ENCODE results near the gene HIVEP3. TPM values are rescaled to one million over a fixed set of nuclear protein-coding genes. Genes with fewer than 3 reads are reported as not detected.

HIVEP3 gene
- polyA plus RNA-seq, 1 of the 3 experiments (the other 2 are of a cell fraction), result 6.4 TPM

DNA sequence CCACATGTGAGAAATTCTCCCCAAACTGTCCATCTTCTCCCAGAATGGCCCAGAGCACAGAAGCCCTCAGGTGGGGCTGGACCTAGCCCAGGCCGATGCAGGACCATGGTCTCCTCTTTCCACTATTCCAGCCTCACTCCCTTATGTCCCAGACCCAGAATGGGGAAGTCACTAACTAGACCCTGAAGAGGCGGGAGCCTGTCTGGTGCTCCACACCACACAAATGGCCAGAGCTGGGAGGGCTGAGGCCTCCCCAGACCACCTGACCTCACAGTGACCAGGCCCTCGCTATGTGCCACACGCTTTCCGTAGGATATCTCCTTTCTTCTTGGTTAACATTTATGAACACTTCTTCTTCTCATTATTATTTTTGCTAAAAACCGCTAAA is 379.3 kb downstream of the HIVEP3 start (continued):
- TF ChIP-seq GATA2 (CRISPR knock-in tag; IDR thresholded peaks at IDR 0.05), result no peak

GRCh38 chr1:41538741-41539417 is 379.8 kb downstream of the HIVEP3 start:
- no peaks in the 10 kb centered on the region; the same call in 1 of the 2 replicates for H4K20me1 ChIP-seq (ENCODE audit: insufficient read depth)
- peaks cover 5% of the 10 kb centered on the region for H3F3A ChIP-seq (replicated peaks; ENCODE audit: insufficient read depth)
- ChIA-PET CTCF (interaction anchor here (1.1 to 4.0 kb wide), 4 partner anchors 15 to 102 kb away, joined by 3 to 22 read pairs (median 8); no protein-coding TSS in a partner anchor), POLR2A (no interaction called here)
- TF ChIP-seq FOSL2 (IDR thresholded peaks at IDR 0.05; ENCODE audit: borderline replicate concordance, low read depth), result no peak
- TF ChIP-seq ZBTB33 (IDR thresholded peaks at IDR 0.05; ENCODE audit: borderline replicate concordance, low read depth), result no peak
- TF ChIP-seq SIN3A (IDR thresholded peaks at IDR 0.05; ENCODE audit: borderline replicate concordance, low read depth, low read length), result no peak
- TF ChIP-seq EZH2phosphoT487 (IDR thresholded peaks at IDR 0.05; ENCODE audit: borderline replicate concordance, low read depth), result no peak
- TF ChIP-seq TCF12 (IDR thresholded peaks at IDR 0.05), result no peak
- TF ChIP-seq, protein P1, sequence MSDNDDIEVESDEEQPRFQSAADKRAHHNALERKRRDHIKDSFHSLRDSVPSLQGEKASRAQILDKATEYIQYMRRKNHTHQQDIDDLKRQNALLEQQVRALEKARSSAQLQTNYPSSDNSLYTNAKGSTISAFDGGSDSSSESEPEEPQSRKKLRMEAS (IDR thresholded peaks at IDR 0.05; ENCODE audit: low read depth), result no peak
- TF ChIP-seq, protein P2, sequence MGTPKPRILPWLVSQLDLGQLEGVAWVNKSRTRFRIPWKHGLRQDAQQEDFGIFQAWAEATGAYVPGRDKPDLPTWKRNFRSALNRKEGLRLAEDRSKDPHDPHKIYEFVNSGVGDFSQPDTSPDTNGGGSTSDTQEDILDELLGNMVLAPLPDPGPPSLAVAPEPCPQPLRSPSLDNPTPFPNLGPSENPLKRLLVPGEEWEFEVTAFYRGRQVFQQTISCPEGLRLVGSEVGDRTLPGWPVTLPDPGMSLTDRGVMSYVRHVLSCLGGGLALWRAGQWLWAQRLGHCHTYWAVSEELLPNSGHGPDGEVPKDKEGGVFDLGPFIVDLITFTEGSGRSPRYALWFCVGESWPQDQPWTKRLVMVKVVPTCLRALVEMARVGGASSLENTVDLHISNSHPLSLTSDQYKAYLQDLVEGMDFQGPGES (IDR thresholded peaks at IDR 0.05; ENCODE audit: low read depth, low read length), result no peak
- no peak for TF ChIP-seq RFX5 (IDR thresholded peaks at IDR 0.05; ENCODE audit: low read length)
- no peak for TF ChIP-seq TEAD4 (IDR thresholded peaks at IDR 0.05; ENCODE audit: borderline replicate concordance, insufficient read depth)
- TF ChIP-seq, protein P3, sequence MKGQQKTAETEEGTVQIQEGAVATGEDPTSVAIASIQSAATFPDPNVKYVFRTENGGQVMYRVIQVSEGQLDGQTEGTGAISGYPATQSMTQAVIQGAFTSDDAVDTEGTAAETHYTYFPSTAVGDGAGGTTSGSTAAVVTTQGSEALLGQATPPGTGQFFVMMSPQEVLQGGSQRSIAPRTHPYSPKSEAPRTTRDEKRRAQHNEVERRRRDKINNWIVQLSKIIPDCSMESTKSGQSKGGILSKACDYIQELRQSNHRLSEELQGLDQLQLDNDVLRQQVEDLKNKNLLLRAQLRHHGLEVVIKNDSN (IDR thresholded peaks at IDR 0.05; ENCODE audit: borderline replicate concordance, low read depth), result no peak
- no peak for TF ChIP-seq NFIC (IDR thresholded peaks at IDR 0.05; ENCODE audit: borderline replicate concordance)
- TF ChIP-seq GABPA (IDR thresholded peaks at IDR 0.05; ENCODE audit: low read depth), result no peak
- TF ChIP-seq REST (IDR thresholded peaks at IDR 0.05; ENCODE audit: low read depth, low read length), result no peak
- TF ChIP-seq MXI1 (IDR thresholded peaks at IDR 0.05; ENCODE audit: low read depth, low read length), result no peak
- no peak for TF ChIP-seq RAD21 (IDR thresholded peaks at IDR 0.05; ENCODE audit: low read length)
- TF ChIP-seq YY1 (IDR thresholded peaks at IDR 0.05; ENCODE audit: low read depth), result no peak
- TF ChIP-seq CTCF (IDR thresholded peaks at IDR 0.05), result no peak
- no peak for TF ChIP-seq NRF1 (IDR thresholded peaks at IDR 0.05; ENCODE audit: low read depth, low read length)
- H3K36me3 ChIP-seq (replicated peaks in 1 of 2; ENCODE audit: control insufficient read depth in 1 of 2, insufficient read depth in 2 of 2, low read length in 1 of 2), result no peaks in the 10 kb centered on the region
- peaks cover 5 to 23% of the 10 kb centered on the region in 2 experiments; a peak in 2 of 4 replicates for H3K4me1 ChIP-seq (ENCODE audit: control insufficient read depth in 1 of 2, insufficient read depth in 2 of 2, low read depth in 1 of 2, low read length in 1 of 2)
- WGBS (ENCODE audit: low lambda C conversion rate), result 85% methylated on average over 8 of the region's 9 CpGs
- H3K4me3 ChIP-seq (ENCODE audit: low read depth in 2 of 2, low read length in 1 of 2), result no peak overlapping the region
- H3K9me3 ChIP-seq, result no peaks in the 10 kb centered on the region
- H2AFZ ChIP-seq (ENCODE audit: low read depth), result no peak overlapping the region
- H3K9ac ChIP-seq, result no peak overlapping the region
- DNase-seq, result no peak
- H3K27me3 ChIP-seq (ENCODE audit: insufficient read depth), result no peaks in the 10 kb centered on the region
- no peak overlapping the region; a peak in 1 of 4 replicates for H3K27ac ChIP-seq (ENCODE audit: low read depth in 2 of 2, low read length in 1 of 2)
- no peaks in the 10 kb centered on the region for H3K79me2 ChIP-seq (ENCODE audit: insufficient read depth)
- H3K9me2 ChIP-seq, result no peaks in the 10 kb centered on the region
- no peak overlapping the region for H3K4me2 ChIP-seq
